ENCODE results near the gene NCAPG2. TPM values are rescaled to one million over a fixed set of nuclear protein-coding genes. Genes with fewer than 3 reads are reported as not detected.

Gene NCAPG2
- total and polyA plus RNA-seq, 10 of the 15 experiments (the other 5 are each of a cell fraction or from before 2014, with no cell fraction given), result 11.2 to 78.2 (median 49.2) TPM

- CTCF ChIA-PET, result no interaction called here
- no TSS peak for BruUV-seq (replicated peaks)
- SMC1A ChIA-PET (ENCODE audit: uncharacterized antibody, unreplicated experiment), result no interaction called here
These were observed 6.1 kb upstream of the NCAPG2 start for GRCh38 chr7:158710651-158711102.

More at GRCh38 chr7:158710651-158711102, 6.1 kb upstream of the NCAPG2 start:
- POLR2A ChIA-PET, result no interaction called here
- Histone ChIP-seq H3K27me3 (replicated peaks in 1 of 2; ENCODE audit: control insufficient read depth in 2 of 2, insufficient read depth in 2 of 2, low read length in 1 of 2) (no peaks in the 10 kb centered on the region), H3K9ac (ENCODE audit: control insufficient read depth, insufficient read depth, low read length) (no peak overlapping the region), H3K79me2 (ENCODE audit: control insufficient read depth, insufficient read depth, low read length) (no peaks in the 10 kb centered on the region), H3K36me3 (ENCODE audit: control insufficient read depth in 2 of 2, insufficient read depth in 2 of 2, low read length in 1 of 2) (no peaks in the 10 kb centered on the region; a peak in 1 of 4 replicates), H3K4me1 (ENCODE audit: control insufficient read depth, insufficient read depth, low read length) (peaks cover 5% of the 10 kb centered on the region; the same call in 1 of the 2 replicates), H3K9me3 (replicated peaks; ENCODE audit: control insufficient read depth, insufficient read depth, low read length) (peaks cover 5% of the 10 kb centered on the region; the same call in 2 of the 3 replicates), H3K27ac (ENCODE audit: control insufficient read depth, insufficient read depth) (no peak overlapping the region), H3K4me2 (ENCODE audit: control insufficient read depth, insufficient read depth) (peak overlapping the region; percentile 41; the same call in 1 of the 2 replicates), H4K20me1 (ENCODE audit: control insufficient read depth, insufficient read depth) (no peaks in the 10 kb centered on the region), H3K4me3 (no peak overlapping the region), H2AFZ (ENCODE audit: control insufficient read depth, low read depth, low read length) (peak overlapping the region; percentile 58)
- FAIRE-seq, result no peak
- RAD21 ChIA-PET (ENCODE audit: unreplicated experiment), result no interaction called here
- 46% methylated on average over 7 of the region's 7 CpGs for WGBS (ENCODE audit: insufficient coverage, insufficient replicate concordance, low lambda C conversion rate, missing lambda C conversion rate)
- TF ChIP-seq ZSCAN29 (IDR thresholded peaks at IDR 0.05) (no peak), RB1 (IDR thresholded peaks at IDR 0.05; ENCODE audit: borderline replicate concordance) (no peak), IKZF2 (IDR thresholded peaks at IDR 0.05) (0 out of 4 replicates have a peak, but pooled peaks of 1 of the 2 experiments have one; percentile 16), MEF2B (IDR thresholded peaks at IDR 0.05; ENCODE audit: partially characterized antibody, poor library complexity, severe bottlenecking) (peak; percentile 56), ATF7 (IDR thresholded peaks at IDR 0.05; ENCODE audit: low read depth) (peak; percentile 20; the same call in 1 of the 2 replicates), NR2F1 (conservative IDR thresholded peaks at IDR 0.05) (no peak), DPF2 (IDR thresholded peaks at IDR 0.05) (0 out of 2 replicates have a peak, but pooled peaks have one; percentile 24), ZNF217 (IDR thresholded peaks at IDR 0.05) (no peak), CEBPB (IDR thresholded peaks at IDR 0.05; ENCODE audit: borderline replicate concordance in 1 of 2, low read depth in 2 of 2, low read length in 2 of 2) (peak in 1 of 2 experiments; percentile 12; a peak in 1 of 4 replicates), YY1 (IDR thresholded peaks at IDR 0.05; ENCODE audit: low read depth, low read length) (0 out of 2 replicates have a peak, but pooled peaks have one; percentile 22), CBFB (IDR thresholded peaks at IDR 0.05; ENCODE audit: low read depth) (peak; percentile 43; the same call in 1 of the 2 replicates), MEF2A (IDR thresholded peaks at IDR 0.05; ENCODE audit: insufficient read depth, low read depth, low read length) (peak; percentile 86), RUNX3 (IDR thresholded peaks at IDR 0.05; ENCODE audit: low read length) (peak; percentile 85), NFIC (IDR thresholded peaks at IDR 0.05; ENCODE audit: low read depth, low read length) (peak; percentile 34; the same call in 1 of the 2 replicates)
- TF ChIP-seq, protein P1, sequence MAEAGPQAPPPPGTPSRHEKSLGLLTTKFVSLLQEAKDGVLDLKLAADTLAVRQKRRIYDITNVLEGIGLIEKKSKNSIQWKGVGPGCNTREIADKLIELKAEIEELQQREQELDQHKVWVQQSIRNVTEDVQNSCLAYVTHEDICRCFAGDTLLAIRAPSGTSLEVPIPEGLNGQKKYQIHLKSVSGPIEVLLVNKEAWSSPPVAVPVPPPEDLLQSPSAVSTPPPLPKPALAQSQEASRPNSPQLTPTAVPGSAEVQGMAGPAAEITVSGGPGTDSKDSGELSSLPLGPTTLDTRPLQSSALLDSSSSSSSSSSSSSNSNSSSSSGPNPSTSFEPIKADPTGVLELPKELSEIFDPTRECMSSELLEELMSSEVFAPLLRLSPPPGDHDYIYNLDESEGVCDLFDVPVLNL (IDR thresholded peaks at IDR 0.05; ENCODE audit: low read depth, low read length), result no peak
- TF ChIP-seq, protein P2, sequence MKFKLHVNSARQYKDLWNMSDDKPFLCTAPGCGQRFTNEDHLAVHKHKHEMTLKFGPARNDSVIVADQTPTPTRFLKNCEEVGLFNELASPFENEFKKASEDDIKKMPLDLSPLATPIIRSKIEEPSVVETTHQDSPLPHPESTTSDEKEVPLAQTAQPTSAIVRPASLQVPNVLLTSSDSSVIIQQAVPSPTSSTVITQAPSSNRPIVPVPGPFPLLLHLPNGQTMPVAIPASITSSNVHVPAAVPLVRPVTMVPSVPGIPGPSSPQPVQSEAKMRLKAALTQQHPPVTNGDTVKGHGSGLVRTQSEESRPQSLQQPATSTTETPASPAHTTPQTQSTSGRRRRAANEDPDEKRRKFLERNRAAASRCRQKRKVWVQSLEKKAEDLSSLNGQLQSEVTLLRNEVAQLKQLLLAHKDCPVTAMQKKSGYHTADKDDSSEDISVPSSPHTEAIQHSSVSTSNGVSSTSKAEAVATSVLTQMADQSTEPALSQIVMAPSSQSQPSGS (IDR thresholded peaks at IDR 0.05; ENCODE audit: low read length), result 0 out of 2 replicates have a peak, but pooled peaks have one; percentile 26
- intact Hi-C loops (cut with micrococcal nuclease; ENCODE audit: unreplicated experiment), result no loop called here
- ATAC-seq, result peak; percentile 77
- in situ Hi-C loops (cut with MboI), result no loop called here
- DNase-seq (ENCODE audit: low read depth, low spot score), result no peak
